Fibroblast of lung (primary cell): ENCODE data around the gene MTHFSD.

Experiments
- CTCF ChIP-seq, 2 donors: IDR thresholded peaks in 1 of 2; conservative IDR thresholded peaks in 1 of 2; 1 replicate in 1 of 2; 2 replicates in 1 of 2; pipeline ENCODE4 v1.5.1; 2011 to 2012; ENCODE audit warnings: low read length in 2 of 2, control low read depth in 1 of 2, inconsistent platforms in 1 of 2, low read depth in 1 of 2, mild to moderate bottlenecking in 1 of 2
- EZH2 ChIP-seq: IDR thresholded peaks from 2 replicates; pipeline ENCODE4 v1.5.1; 2012; ENCODE audit warnings: low read length, control low read depth, mild to moderate bottlenecking; ENCODE audit errors: missing control alignments

GRCh38 chr16:86546638-86547013 is 8.4 kb downstream of the MTHFSD start:
- TF ChIP-seq CTCF (conservative IDR thresholded peaks at IDR 0.05 in 1 of 2, IDR thresholded peaks at IDR 0.05 in 1 of 2; ENCODE audit: low read depth in 1 of 2, low read length in 2 of 2) = no peak
- TF ChIP-seq EZH2 = no peak
